ENCODE measurements around the gene RNFT2.

GRCh38 chr12:116855744-116856470, 117.8 kb downstream of the RNFT2 start:
- TF ChIP-seq, protein P1, sequence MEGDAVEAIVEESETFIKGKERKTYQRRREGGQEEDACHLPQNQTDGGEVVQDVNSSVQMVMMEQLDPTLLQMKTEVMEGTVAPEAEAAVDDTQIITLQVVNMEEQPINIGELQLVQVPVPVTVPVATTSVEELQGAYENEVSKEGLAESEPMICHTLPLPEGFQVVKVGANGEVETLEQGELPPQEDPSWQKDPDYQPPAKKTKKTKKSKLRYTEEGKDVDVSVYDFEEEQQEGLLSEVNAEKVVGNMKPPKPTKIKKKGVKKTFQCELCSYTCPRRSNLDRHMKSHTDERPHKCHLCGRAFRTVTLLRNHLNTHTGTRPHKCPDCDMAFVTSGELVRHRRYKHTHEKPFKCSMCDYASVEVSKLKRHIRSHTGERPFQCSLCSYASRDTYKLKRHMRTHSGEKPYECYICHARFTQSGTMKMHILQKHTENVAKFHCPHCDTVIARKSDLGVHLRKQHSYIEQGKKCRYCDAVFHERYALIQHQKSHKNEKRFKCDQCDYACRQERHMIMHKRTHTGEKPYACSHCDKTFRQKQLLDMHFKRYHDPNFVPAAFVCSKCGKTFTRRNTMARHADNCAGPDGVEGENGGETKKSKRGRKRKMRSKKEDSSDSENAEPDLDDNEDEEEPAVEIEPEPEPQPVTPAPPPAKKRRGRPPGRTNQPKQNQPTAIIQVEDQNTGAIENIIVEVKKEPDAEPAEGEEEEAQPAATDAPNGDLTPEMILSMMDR (IDR thresholded peaks at IDR 0.05), result no peak
- no peak for TF ChIP-seq POLR2A (IDR thresholded peaks at IDR 0.05)

Measured in lower leg skin (tissue), 3 donors.